Fibroblast of gingiva (primary cell): ENCODE measurements around the gene ABI1.
A peak's percentile ranks its signal among the peaks of the same experiment; 100 is the strongest.
"Not testable (repeated sequence)": the region's sequence is repeated elsewhere in the genome, so short reads cannot be mapped to it uniquely, and the experiment has no call there.

Experiments
- DNase-seq: peaks from one replicate; pipeline ENCODE4 v3.0.0-alpha.2; 2011; ENCODE audit warnings: low read depth

ABI1 gene

DNA sequence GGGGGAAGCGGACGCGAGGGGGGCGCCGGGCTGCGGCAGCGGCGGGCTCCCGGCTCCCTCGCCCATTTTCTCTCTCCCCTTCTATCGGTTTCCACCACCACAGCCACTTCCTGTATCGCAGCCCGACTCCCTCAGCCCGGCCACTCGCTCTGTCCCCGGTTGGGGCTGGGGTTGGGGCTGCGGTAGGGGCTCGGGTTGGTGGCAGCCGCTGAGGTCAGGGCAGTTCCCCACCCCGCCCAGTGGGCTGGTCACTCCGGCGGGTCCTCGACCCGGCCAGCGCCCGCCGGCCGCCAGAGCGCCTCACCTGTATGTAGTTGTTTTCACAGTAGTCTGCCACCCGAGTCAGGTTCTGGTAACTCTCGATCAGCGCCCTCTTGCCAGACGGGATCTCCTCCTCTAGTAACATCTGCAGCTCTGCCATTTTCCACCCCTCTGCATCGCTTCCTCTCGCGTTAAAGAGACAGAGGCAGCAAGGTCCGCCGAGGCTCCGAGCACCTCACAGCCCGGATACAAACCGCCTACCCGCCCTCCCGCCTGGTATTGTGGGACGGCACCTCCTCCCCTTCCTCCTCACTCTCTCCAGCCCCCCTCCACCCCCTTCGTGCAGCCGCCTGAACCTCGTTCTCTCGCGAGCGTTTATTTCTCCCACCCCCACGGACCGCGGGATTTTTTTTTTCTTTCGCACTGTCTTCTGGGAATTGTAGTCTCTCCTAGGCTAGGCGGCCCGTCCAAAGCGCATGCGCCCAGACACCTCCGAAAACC is at the start of gene ABI1:
ABI1 (minus strand) TSS at position 516 of the 762 bp plus-strand sequence; CDS start at position 421, 95 bp downstream.
- peak; percentile 98 for DNase-seq

DNA sequence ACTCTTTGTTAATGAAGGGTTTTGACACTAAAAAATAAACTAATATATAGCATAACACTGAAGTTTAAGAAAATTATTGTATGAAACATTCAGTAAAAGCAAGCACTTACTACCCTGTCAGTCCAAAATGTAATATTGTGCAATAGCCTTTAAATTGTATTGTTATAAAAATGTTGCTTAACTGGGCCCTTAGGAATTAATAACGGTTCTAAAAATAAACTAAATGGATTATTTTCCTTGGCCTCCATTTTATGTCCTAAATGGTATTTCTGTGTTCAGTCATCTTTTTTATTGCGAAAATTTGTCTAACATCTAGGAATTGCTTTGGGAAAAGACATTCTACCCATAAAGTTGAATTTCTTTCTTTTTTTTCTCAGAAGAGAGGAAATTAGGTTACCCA is 49.0 kb upstream of the ABI1 start:
- peak; percentile 55 for DNase-seq

DNA sequence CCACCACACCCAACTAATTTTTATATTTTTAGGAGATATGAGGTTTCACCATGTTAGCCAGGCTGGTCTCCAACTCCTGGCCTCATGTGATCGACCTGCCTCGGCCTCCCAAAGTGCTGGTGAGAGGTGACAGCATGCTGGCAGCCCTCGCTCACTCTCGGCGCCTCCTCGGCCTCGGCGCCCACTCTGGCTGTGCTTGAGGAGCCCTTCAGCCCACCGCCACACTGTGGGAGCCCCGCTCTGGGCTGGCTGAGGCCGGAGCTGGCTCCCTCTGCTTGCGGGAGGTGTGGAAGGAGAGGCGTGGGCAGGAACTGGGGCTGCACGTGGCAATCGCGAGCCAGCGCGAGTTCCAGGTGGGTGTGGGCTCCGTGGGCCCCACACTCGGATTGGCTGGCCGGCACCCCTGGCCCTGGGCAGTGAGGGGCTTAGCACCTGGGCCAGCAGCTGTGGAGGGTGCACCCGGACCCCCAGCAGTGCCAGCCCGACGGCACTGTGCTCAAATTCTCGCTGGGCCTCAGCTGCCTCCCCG is 44.6 kb upstream of the ABI1 start:
- not testable (repeated sequence) for DNase-seq

DNA sequence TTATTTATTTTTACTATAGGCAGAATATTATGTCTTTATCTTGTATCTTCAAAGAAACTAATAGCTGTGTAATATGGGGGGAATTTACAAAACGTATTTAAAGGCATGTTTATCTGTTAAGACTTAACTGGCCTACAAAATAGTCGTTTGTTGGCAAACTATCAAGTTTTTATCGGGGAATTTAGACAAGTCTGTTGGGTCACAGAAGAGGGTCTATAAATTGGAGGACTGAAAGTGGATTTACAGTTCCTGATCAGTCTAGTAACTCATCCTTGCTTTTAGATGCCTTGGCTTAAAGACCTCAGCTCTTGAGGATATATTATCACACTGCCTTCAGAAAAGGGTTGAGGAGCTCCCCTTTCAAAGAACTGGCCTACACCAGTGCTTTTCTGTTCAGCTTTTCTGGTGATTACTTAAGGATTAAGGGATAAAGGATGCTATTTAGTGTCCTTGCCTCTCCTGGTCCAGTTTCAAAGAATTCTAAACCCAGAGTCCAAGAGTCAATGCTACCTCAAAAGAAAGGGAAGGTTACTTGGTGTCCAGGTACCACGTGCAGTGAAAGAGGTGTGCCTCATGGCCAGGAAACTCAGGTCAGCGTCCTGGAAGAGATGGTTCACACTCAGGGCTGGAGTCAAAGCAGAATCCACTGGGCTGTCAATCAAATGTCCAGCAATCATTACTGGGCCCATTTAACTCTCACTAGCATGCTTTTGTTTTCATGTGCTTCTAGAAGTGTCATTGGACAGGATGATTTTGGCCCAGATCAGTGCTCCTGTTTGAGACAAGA is 42.9 kb upstream of the ABI1 start:
- DNase-seq = no peak

DNA sequence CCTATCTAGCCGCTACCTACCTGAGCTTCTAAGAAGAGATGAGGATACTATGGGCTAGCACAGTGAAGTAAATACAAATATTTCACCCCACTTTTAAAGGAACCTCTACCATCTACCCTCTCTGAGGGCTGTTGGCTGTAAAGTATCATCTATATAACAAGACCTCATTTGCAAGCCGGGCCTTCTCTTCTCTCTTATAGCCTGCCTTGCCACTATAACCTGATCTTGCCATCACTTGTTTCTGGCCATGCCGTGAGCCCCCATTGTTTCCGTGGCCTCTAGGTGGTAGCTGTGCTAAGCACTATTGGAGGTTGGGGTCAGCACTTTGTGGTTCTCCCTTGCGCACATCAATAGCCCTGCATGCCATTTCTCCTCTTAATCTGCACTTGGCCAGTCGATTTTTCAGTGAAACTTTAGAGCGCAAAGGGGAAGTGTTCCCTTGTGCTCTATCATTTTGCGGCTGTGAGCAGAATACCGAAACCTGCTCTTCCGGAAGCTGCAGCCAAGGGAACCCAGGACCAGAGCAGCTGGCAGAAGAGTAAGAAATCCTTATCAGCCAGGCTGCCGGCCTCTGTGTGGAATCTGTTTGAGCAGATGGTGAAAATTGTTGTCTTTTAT is 31.7 kb upstream of the ABI1 start:
- not testable (repeated sequence) for DNase-seq

DNA sequence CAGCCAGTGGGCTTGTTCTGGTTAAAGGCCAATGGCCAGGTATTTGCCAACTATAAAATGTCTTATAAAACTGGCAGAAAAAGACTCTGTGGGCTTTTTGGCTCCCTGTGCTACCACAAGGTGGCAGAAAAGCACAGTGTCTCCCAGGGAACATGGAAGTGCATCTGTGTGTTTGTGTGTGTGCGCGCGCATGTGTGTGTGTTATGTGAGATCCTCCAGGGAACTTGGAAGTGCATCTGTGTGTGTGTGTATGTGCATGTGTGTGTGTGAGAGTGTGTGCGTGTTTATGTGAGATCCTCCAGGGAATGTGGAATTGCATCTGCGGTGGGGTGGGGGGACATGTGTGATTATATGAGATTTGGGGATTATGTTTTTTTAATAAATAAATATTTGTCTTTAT is 30.2 kb upstream of the ABI1 start:
- DNase-seq = peak; percentile 79

DNA sequence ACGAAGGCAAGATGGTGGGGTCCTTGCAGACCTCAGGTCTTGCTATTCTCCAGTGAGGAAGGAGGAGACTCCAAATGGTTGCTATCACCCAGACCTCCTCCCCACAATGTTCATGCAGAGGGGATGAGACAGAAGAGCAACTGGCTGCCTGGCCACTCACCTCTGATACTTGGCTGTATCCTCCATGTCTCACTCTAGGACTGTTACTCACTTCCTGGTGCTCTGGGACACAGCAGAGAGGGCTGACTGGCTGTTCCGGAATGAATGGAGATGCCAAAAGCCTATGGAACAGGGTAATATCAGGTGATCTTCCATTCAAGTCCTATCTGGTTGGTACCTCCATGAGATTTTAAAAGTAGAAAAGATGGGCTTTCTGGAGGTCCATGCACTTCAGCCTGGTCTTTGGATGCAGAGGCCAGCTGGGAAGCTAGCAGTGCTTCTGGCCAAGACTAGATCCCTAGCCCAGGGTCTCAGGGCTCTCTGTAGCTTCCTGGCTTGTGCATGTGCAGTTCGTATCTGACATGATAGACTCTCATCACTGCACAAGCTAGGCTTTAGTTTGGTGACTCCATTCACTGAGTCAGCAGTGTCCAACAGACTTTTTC is 27.0 kb upstream of the ABI1 start:
- DNase-seq = no peak

DNA sequence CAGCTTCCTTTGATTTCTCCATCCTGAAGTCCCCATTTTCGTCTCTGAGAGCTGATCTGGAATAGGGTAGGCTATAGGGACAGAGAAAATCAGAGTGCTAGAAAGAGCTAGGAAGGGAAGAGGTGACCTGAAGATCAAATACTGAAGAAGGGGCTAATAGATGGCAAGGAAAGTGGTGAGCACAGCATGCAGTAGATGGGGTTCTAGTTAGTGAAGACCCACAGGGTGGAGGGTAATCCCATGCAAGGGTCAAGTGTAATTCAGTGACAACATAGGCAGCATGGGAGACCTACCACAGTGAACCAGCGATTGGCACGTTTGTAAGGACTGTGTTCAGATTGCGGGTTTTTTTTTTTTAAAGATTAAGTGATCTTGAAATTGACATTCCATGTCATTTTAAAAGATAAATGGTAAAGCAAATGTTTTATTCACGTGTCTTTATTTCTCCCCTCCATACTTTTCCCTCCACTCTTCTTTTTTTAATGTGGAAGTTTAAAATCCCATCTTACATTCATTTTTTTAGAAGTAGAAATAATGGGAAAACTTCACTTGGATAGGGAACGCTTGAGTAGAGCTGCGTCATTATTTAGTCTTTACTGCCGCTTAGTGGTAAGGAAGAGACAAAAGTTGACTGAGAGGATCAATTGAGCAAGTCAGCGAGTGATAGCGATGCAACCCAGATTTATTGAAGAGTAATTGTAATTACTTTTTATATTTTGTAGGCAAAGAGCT is 21.0 kb upstream of the ABI1 start:
- DNase-seq = peak; percentile 63

DNA sequence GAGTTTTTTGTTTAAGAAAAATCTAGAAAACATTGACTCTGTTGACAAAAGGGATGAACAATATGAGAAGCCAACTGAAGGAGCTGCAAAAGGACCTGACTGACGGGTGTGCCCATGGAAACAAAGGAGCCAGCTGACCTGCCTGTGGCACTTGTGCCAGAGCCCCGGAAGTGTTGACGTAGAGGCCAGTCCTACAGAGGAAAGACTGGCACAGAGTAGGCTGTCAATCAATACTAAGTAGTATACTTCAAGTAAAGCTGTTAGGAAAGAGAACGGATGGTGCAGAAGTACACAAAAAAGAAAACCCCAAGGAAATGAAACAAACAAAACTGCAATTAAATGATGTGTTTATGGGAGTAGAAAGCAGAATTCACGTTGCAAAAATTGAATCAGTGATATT is 19.0 kb upstream of the ABI1 start:
- no peak for DNase-seq

DNA sequence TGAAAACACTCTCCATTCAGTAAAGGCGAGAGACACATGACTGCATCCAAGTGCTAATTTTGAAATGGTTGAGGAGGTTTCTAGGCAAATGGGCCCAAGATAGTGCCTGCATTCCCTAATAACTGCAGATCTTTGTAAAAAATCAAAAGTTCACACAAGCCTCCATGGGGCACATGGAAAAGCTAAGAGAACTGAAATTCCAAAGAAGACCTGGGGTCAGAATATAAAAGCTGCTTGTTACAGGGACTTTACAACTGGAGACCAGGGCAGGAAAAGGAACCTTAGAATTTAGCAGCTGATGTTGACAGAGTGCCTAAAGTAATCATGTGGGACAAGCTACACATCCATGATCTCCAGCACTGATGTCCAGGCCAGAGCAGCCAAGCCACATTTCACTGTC is 10.0 kb upstream of the ABI1 start:
- no peak for DNase-seq

DNA sequence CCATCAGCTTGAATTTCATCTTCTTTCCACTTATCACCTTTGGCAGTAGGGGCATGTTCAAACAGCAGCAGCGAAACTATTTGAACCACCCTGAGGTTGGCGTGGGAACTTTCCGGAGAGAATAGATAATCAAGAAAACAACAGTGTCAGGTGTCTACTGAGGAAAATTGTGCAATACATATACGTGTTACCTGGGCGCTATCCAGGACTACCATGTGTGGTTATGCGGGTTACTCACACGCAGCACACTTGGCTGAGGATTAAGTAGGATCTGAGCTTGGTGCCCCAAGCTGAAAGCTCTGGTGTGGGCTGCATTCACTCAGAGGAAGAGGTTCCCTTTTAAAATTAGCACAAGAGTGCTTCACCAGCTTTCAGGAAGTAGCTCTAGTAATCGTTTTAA is 8.8 kb upstream of the ABI1 start:
- no peak for DNase-seq

DNA sequence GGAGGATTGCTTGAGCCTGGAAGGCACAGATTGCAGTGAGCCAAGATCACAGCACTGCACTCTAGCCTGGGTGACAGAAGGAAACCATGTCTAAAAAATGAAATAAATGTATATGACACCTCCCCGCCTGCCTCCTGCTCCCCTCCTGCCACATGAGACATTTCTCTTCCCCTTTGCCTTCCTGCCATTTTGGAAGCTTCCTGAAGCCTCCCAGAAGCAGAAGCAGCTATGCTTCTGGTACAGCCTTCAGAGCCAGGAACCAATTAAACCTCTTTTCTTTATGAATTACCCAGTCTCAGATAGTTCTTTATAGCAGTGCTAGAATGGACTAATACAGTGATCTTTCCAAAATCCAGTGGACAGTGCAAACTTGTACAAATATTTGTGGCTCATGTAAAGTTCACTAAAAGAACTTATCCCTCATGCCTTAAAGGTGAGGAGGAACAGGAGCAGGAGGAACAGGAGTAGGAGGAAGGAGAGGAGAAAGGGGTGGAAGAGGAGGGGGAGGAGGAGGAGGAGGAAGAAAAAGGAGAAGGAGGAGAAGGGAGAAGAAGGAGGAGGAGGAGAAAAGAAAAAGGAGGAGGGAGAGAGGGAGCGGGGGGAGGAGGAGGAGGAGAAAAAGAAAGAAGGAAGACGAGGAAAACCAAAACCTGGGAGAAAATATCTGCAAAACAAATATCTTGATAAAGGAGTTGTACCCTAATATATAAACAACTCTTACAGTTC is 2.8 kb upstream of the ABI1 start:
- no peak for DNase-seq

DNA sequence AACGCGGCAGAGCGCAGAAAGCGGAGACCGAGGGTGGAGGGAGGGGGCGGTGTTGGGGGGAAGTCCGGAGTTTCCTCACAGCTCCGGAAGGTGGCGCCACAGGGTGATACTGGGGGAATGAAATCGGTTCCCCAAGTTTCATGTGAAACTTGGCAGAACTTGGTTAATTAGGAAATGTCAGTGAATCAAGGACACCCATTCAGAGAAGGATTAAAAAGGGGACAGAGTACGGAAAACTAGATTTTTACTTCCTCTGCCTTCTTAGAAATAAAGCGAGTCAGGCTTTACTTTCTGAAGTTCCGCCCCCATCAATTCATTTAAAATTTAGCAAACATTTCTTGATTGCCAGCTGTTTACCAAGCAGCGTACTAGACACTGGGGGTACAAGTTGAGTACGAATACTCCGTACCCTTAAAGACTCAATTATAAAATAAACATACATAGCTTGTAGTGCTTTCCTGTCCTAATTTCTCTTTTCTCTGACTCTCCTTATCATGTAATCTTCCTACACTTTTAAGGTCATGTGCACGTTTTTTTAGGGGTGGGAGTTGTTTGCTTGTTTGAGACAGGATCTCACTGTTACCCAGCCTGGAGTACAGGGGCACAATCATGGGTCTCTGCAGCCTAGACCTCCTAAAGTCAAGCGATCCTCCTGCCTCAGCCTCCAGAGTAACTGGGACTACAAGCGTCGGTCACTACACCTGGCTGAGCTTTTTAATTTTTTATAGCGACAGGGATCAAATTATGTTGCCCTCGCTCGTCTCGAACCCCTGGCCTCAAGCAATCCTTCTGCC is 644 bp upstream of the ABI1 start:
- DNase-seq = no peak

DNA sequence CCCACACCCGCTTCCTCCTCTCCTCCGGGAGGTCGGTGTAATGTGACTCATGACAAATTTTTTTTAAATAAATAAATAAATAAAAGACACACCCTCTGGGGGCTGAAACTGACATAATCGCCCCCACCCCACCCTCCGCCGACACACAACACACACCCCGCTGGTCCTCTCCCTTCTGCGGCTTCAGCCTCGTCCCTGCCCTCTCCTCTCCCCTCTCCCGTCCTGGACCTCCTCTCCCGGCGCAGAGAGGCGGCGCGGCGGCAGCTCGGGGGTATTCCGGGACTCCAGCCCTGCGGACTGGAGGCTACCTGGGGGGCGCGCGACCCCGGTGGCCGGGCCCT is 686 bp downstream of the ABI1 start:
- peak; percentile 71 for DNase-seq

DNA sequence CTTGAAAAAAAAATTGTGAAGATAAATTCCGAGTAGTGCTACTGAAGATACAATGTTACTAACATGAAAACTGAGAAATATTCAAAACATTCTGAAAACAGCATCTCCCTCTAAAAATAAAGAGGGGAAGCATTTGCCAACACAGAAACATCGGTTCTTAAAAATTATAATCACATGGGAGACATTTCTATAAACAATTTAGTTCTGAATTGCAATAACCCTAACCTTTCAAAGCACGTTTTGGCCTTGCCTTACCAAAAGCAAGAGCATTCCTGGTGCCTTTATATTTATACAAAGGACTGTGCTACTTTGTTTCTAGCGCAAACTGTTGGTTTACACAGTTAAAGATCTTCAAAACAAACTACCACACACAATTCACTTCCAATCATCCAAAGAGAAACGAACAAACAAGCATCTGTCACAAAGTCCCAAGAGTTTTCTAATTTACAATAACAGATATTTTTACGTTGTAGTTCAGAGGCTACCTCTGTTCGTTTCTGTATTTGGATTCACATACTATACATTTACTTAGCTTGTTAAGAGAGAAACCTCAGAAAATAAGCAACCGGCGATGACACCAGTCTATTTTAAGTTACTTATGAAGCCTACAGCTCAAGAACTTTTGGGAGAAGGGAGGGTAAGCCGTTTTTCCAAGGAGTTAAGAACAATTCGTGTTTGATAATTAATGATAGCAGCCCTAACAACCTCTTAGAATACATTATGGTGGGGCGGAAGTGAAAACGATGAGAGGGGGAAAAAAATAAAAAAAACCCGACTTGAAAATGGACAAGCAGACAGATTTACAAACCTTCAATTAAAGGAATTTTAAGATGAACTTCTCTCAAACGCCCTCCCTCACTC is 1.3 kb downstream of the ABI1 start:
- peak; percentile 17 for DNase-seq

DNA sequence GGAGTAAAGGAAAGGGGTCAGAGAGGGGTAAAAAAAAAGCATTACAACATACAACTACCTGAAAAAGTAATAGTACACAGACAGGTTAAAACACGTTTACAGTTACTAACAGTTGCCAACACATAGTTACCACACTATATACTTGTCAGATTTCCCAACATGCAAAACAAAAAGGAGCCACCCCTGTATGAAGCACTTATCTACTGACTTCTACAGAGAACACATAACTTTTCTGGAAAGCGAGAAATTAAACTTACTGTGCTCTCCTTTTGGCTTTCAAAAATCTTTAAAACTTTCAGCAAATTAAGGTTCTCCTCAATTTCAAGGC is 2.1 kb downstream of the ABI1 start:
- no peak for DNase-seq

DNA sequence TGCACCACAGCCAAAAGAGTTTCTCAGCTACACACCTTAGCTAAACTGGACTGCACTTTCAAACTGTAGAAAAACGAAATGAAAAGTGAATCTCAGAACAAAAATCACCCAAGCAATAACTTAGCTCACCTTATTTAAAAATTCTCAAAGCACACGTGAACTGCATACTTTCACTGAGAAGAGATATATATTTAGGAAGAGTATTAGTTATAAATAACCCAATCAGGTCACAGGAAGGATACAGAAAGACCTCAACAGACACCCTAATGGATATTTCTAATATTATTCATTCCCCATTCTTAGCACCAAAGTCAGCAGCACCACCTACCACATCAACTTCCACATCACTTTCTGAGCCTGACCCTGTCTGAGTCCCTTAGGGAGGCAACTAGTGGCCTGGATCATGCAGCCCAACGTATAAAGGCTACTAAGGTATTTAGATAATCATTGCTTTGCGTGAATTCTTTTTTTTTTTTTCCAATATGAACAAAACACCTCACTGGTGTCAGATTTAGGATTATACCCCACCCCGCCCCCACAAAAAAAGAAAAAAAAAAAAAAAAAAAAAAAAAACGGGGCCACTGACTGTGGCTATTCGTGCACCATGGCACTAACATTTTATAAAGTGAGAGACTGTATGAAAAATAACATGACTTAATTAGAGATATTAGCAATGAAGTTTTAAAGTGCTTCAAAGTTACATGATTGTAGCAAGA is 2.6 kb downstream of the ABI1 start:
- DNase-seq = no peak

DNA sequence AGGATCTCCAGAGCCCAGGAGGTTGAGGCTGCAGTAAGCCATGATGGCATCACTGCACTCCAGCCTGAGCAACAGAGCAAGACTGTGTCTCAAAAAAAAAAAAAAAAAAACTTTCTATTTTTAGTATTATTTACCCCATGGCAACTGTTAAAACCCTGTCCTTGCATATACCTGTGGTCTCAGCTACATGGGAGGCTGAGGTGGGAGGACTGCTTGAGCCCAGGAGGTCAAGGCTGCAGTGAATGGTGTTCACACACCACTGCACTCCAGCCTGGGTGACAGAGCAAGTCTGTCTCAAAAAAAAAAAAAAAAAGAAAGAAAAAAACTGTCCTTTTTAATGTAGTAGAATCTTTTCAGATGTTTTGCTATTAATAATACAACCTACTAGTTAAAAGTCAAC is 3.2 kb downstream of the ABI1 start:
- DNase-seq = not testable (repeated sequence)

DNA sequence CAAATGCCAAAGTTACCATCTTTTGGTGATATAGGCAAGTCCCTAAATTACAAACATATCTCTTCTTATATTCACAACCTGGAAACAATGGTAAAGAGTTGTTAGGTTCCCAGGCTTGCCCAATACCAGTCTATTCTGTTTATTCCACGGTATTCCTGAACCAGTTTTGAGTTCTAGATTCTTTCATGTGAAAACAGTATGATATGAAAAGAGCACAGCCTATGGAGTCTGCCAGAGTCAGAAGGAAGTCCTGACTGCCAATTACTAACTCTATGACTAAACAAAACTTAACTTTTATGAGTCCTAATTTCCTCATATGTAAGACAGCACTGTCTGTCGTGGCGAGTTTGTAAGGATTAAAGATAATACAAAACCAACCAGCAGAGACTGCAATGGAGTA is 5.6 kb downstream of the ABI1 start:
- DNase-seq = peak; percentile 9
